K562 (cell line): Measurements from ENCODE around the gene TRIOBP.

ENCODE experiments used
- ATF4 ChIP-seq: fragments of 450-650 bp; formaldehyde crosslinking; IDR thresholded peaks from 2 replicates; pipeline ENCODE4 v1.4.0; 2022; ENCODE audit warnings: mild to moderate bottlenecking, moderate library complexity
- ZNF436 ChIP-seq: fragments of 250-450, 450-650 bp; sonication (Bioruptor Pico); formaldehyde crosslinking; IDR thresholded peaks from 2 replicates; pipeline ENCODE4 v1.7.0; 2020; ENCODE audit warnings: mild to moderate bottlenecking

GRCh38 chr22:37703906-37704305 is 7.1 kb downstream of the TRIOBP start:
- TF ChIP-seq ATF4 (CRISPR knock-in tag) (no peak), ZNF436 (CRISPR knock-in tag) (no peak)
